Activated naive CD4-positive, alpha-beta T cell treated with anti-CD3 and anti-CD28 coated beads, Interleukin-2, amount 50 U/mL, for 24 hours (primary cell): ENCODE measurements around the gene AGBL4.
"Not testable (repeated sequence)": the region's sequence is repeated elsewhere in the genome, so short reads cannot be mapped to it uniquely, and the experiment has no call there.

Experiments used
- H3K27ac Mint-ChIP-seq: one replicate; pipeline ENCODE4 v1.8.0; 2021; ENCODE audit warnings: mild to moderate bottlenecking, mixed read lengths
- H3K27me3 Mint-ChIP-seq: one replicate; pipeline ENCODE4 v1.8.0; 2021; ENCODE audit warnings: mixed read lengths
- H3K36me3 Mint-ChIP-seq: one replicate; pipeline ENCODE4 v1.8.0; 2021; ENCODE audit warnings: mixed read lengths
- H3K4me1 Mint-ChIP-seq: one replicate; pipeline ENCODE4 v1.8.0; 2021; ENCODE audit warnings: mixed read lengths
- H3K4me3 Mint-ChIP-seq: one replicate; pipeline ENCODE4 v1.8.0; 2021; ENCODE audit warnings: mild to moderate bottlenecking, mixed read lengths
- H3K9me3 Mint-ChIP-seq: one replicate; pipeline ENCODE4 v1.8.0; 2021; ENCODE audit warnings: mixed read lengths

Gene AGBL4

GRCh38 chr1:49397086-49397485 is 626.7 kb downstream of the AGBL4 start:
- Mint-ChIP-seq H3K27ac (no peak overlapping the region), H3K27me3 (no peaks in the 10 kb centered on the region), H3K4me1 (no peaks in the 10 kb centered on the region), H3K36me3 (no peaks in the 10 kb centered on the region), H3K9me3 (peaks cover 13% of the 10 kb centered on the region), H3K4me3 (no peak overlapping the region)

- no peaks in the 10 kb centered on the region for H3K36me3 Mint-ChIP-seq
- H3K27ac Mint-ChIP-seq: no peak overlapping the region
- H3K27me3 Mint-ChIP-seq: no peaks in the 10 kb centered on the region
- no peak overlapping the region for H3K4me3 Mint-ChIP-seq
- H3K9me3 Mint-ChIP-seq: peaks cover 7% of the 10 kb centered on the region
- no peaks in the 10 kb centered on the region for H3K4me1 Mint-ChIP-seq
Observed at GRCh38 chr1:49394200-49394599, 629.6 kb downstream of the AGBL4 start.

DNA sequence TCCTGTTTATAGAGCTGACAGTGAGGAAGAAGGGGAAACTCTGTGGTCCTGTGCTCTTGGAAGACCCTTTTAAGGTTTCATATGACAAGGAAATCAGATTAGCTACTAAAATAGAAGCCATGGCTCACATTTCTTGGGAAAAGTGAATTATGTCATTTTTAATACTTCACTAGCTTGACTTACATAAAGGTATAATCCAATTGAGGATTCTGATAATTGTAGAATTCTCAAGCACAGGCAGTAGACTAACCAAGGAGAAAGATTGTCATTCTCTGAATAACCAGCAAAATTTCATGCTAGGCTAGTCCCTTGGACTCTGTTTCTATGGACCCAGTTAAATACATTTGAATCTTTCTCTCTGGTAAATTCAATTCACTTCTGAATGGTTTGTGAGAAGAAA is 634.1 kb downstream of the AGBL4 start:
- no peak overlapping the region for H3K4me3 Mint-ChIP-seq
- H3K9me3 Mint-ChIP-seq: peaks cover 7% of the 10 kb centered on the region
- H3K27ac Mint-ChIP-seq: no peak overlapping the region
- H3K27me3 Mint-ChIP-seq: no peaks in the 10 kb centered on the region
- no peaks in the 10 kb centered on the region for H3K36me3 Mint-ChIP-seq
- H3K4me1 Mint-ChIP-seq: no peaks in the 10 kb centered on the region

DNA sequence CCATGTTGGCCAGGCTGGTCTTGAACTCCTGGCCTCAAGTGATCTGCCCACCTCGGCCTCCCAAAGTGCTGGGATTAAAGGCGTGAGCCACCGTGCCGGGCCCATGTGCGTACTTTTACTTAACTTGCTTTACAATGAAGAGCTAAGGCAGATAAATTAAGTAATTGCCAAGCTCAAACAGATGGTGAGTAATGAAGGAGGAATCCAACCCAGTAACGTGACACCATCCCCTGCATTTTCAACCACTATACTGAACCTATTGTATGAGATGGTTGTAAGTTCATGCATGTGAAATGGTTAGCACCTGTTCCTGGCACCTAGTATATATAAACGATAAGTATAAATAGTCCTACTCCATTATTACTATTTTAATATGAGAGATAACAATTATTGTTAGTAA is 659.1 kb downstream of the AGBL4 start:
- Mint-ChIP-seq H3K4me3 (no peak overlapping the region), H3K4me1 (no peaks in the 10 kb centered on the region), H3K27me3 (peaks cover 4% of the 10 kb centered on the region), H3K9me3 (no peaks in the 10 kb centered on the region), H3K36me3 (no peaks in the 10 kb centered on the region), H3K27ac (no peak overlapping the region)

- peaks cover 4% of the 10 kb centered on the region for H3K27me3 Mint-ChIP-seq
- no peaks in the 10 kb centered on the region for H3K4me1 Mint-ChIP-seq
Observed at GRCh38 chr1:49363628-49364027, 660.1 kb downstream of the AGBL4 start.

DNA sequence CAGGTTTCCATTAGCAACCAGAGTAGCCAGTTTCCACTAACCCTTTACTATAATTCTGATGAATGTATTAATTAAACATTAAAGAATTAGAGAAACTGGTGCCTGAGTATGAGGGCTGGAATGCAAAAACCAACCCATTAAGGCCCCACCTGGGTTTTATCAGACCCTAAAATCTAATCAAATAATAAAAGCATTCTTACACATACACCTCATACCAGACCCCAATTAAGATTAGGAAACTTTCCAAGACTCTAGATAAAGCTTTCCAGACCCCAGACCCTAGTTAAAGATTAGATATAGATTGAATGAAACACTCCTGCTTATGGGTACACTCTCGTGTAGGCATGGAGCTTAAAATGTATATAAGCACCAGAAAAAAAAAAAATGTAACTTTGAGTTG is 665.7 kb downstream of the AGBL4 start:
- Mint-ChIP-seq H3K4me1 (no peaks in the 10 kb centered on the region), H3K4me3 (no peak overlapping the region), H3K27ac (no peak overlapping the region), H3K36me3 (no peaks in the 10 kb centered on the region), H3K27me3 (peaks cover 4% of the 10 kb centered on the region), H3K9me3 (no peaks in the 10 kb centered on the region)

More at GRCh38 chr1:49363628-49364027, 660.1 kb downstream of the AGBL4 start:
- no peak overlapping the region for H3K27ac Mint-ChIP-seq
- H3K4me3 Mint-ChIP-seq: no peak overlapping the region
- no peaks in the 10 kb centered on the region for H3K9me3 Mint-ChIP-seq
- H3K36me3 Mint-ChIP-seq: no peaks in the 10 kb centered on the region

DNA sequence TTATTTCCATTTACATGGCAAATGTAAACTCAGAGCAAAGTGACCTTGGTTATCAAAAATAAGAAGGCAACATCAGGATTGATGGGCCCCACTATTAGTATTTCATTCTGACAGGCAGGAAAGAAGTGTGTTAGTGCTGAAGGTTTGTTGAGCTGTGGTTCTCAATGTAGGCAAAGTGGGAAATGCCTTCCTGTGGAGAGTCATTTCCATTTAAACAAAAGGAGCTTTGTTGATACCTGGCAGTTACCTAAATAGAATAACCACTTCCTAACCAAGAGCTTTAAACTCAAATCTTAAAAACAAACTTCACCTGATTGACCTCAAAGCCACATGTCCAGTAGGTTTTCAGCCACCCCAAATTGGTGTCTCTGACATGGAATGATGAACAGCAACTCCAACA is 667.2 kb downstream of the AGBL4 start:
- H3K9me3 Mint-ChIP-seq: no peaks in the 10 kb centered on the region
- no peak overlapping the region for H3K4me3 Mint-ChIP-seq
- no peaks in the 10 kb centered on the region for H3K36me3 Mint-ChIP-seq
- H3K27ac Mint-ChIP-seq: no peak overlapping the region
- no peaks in the 10 kb centered on the region for H3K4me1 Mint-ChIP-seq
- peaks cover under 1% of the 10 kb centered on the region for H3K27me3 Mint-ChIP-seq

GRCh38 chr1:49351768-49352167 is 672.0 kb downstream of the AGBL4 start:
- H3K9me3 Mint-ChIP-seq: no peaks in the 10 kb centered on the region
- H3K4me3 Mint-ChIP-seq: no peak overlapping the region
- no peaks in the 10 kb centered on the region for H3K27me3 Mint-ChIP-seq
- H3K4me1 Mint-ChIP-seq: no peaks in the 10 kb centered on the region
- no peaks in the 10 kb centered on the region for H3K36me3 Mint-ChIP-seq
- H3K27ac Mint-ChIP-seq: no peak overlapping the region

GRCh38 chr1:49346767-49347349 is 676.9 kb downstream of the AGBL4 start:
- Mint-ChIP-seq H3K27me3 (no peaks in the 10 kb centered on the region), H3K36me3 (no peaks in the 10 kb centered on the region), H3K27ac (no peak overlapping the region), H3K4me3 (no peak overlapping the region), H3K4me1 (no peaks in the 10 kb centered on the region), H3K9me3 (peaks cover 11% of the 10 kb centered on the region)

- Mint-ChIP-seq H3K27ac (no peak overlapping the region), H3K36me3 (no peaks in the 10 kb centered on the region), H3K9me3 (peaks cover 8% of the 10 kb centered on the region), H3K27me3 (no peaks in the 10 kb centered on the region), H3K4me1 (no peaks in the 10 kb centered on the region), H3K4me3 (no peak overlapping the region)
Observed at GRCh38 chr1:49340576-49340975, 683.2 kb downstream of the AGBL4 start.

- Mint-ChIP-seq H3K4me1 (no peaks in the 10 kb centered on the region), H3K4me3 (no peak overlapping the region), H3K27ac (no peak overlapping the region), H3K27me3 (no peaks in the 10 kb centered on the region), H3K9me3 (no peaks in the 10 kb centered on the region), H3K36me3 (no peaks in the 10 kb centered on the region)
Observed at GRCh38 chr1:49339043-49339442, 684.7 kb downstream of the AGBL4 start.

- Mint-ChIP-seq H3K4me3 (no peak overlapping the region), H3K36me3 (no peaks in the 10 kb centered on the region), H3K4me1 (no peaks in the 10 kb centered on the region), H3K27me3 (no peaks in the 10 kb centered on the region), H3K27ac (no peak overlapping the region), H3K9me3 (no peaks in the 10 kb centered on the region)
Observed at GRCh38 chr1:49337251-49337650, 686.5 kb downstream of the AGBL4 start.

DNA sequence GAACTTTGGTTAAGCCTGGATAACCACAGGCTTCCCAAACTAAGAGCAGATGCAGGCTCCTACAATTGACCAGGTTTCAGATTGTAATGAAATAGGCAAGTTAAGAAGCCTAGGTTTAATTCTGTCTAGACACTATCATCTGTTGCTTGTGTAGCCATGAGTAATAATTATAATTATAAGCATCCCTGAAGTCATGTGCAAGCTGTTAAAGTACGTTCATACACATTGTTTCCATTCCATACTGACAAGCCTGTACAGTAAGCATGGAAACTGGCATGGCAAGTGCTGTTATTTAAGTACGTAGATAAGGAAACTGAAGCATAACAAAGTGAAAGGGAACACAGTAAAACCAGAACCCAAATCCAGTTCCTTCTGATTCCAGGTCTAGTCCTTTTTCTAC is 689.8 kb downstream of the AGBL4 start:
- Mint-ChIP-seq H3K27me3 (no peaks in the 10 kb centered on the region), H3K4me3 (no peak overlapping the region), H3K9me3 (no peaks in the 10 kb centered on the region), H3K36me3 (no peaks in the 10 kb centered on the region), H3K4me1 (no peaks in the 10 kb centered on the region), H3K27ac (no peak overlapping the region)

DNA sequence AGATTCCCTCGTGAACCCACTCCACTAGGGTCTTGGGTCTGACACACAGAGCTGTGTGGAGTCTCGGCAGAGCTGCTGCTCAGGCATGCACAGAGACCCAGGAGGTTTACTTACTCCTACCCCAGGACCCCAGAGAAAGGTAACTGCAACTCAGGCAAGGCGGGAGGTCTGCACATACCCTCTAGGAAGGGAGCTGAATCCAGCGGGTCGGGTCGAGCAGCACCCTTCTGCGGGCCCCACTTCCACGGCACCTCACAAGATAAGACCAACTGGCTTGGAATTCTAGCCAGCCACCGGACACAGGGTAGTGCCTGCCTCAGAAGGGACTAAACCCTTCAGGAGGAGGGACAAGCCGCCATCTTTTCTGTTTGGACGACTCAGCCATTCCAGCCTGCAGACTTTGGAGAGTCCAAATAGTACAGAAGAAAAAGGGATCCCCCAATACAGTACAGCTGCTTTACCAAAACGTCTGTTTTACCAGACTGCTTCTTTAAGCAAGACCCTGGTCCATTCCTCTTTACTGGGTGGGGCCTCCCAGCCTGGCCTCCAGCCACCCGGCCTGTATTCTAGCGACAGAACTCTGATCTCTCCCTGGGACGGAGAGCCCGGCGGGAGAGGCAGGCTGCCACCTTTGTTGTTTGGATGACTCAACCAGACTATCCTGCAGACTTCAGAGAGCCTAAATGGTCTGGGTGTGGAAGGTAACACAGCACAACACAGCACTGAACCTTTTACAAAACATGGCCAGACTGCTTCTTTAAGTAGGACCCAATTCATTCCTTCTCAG is 692.5 kb downstream of the AGBL4 start:
- Mint-ChIP-seq H3K4me3 (no peak overlapping the region), H3K36me3 (no peaks in the 10 kb centered on the region), H3K9me3 (no peaks in the 10 kb centered on the region)

DNA sequence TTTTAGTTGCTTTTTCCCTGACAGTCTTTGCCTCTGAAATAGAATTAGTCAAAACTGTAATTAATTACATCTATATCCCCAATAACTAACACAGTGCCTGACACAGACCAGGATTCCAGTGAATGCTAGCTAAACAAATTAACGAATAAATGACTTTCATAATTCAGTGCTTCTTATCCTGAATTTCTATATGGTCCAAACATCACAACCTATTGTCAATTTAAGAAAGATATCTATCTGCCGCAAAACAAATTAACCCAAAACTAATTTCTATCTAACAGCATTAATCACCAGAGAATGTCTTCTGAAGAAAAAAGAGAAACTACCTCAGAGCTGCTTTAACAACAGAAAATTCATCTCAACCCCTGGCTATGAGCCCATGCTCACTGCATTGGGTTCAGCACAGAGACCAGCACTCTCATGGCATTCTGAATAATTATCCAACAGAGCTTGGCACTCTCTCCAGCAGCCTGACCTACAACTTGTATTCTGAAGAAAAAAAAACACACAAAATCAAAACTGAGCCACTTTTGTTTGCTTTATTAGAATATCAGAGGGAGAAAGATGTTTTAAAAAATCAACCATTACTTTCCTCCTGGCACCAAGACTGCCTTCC is 699.7 kb downstream of the AGBL4 start:
- Mint-ChIP-seq H3K4me1 (no peaks in the 10 kb centered on the region), H3K27ac (no peak overlapping the region)

More for the DNA sequence above, 692.5 kb downstream of the AGBL4 start:
- no peaks in the 10 kb centered on the region for H3K27me3 Mint-ChIP-seq
- no peak overlapping the region for H3K27ac Mint-ChIP-seq
- H3K4me1 Mint-ChIP-seq: no peaks in the 10 kb centered on the region

DNA sequence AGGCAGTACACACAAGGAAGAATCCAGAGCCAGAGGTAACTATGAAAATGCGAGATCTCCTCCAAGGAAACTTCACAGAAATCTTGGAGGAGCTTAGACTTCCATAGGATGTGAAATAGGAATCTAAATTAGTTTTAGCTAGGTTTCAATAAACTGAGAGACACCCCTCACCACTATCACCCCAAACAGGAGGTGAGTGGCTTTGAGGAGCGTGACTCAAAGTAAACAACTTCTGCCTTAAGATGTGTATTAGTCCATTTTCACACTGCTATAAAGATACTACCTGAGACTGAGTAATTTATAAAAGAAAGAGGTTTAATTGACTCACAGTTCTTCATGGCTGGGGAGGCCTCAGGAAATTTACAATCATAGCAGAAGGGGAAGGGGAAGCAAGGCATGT is 703.3 kb downstream of the AGBL4 start:
- not testable (repeated sequence) for H3K36me3 Mint-ChIP-seq, H3K9me3 Mint-ChIP-seq, H3K4me3 Mint-ChIP-seq, H3K27me3 Mint-ChIP-seq, H3K27ac Mint-ChIP-seq, H3K4me1 Mint-ChIP-seq

More for the DNA sequence above, 699.7 kb downstream of the AGBL4 start:
- Mint-ChIP-seq H3K4me3 (no peak overlapping the region), H3K9me3 (no peaks in the 10 kb centered on the region), H3K27me3 (no peaks in the 10 kb centered on the region), H3K36me3 (no peaks in the 10 kb centered on the region)
